WTC11 (cell line): ENCODE measurements around the gene BEST4. TPM values are rescaled to one million over a fixed set of nuclear protein-coding genes. Genes with fewer than 3 reads are reported as not detected.
A peak's percentile ranks its signal among the peaks of the same experiment; 100 is the strongest.
"Not testable (repeated sequence)": the region's sequence is repeated elsewhere in the genome, so short reads cannot be mapped to it uniquely, and the experiment has no call there.

ENCODE experiments used
- ATAC-seq: fragments of 200-7000 bp; cut with Tn5 transposase; 2 replicates; pipeline ENCODE4 v1.10.0; 2021; ENCODE audit warnings: mild to moderate bottlenecking, moderate library complexity
- CTCF ChIA-PET: fragments of 300-600 bp; sonication (Branson Sonifier 250); formaldehyde crosslinking; loops from one replicate; lab custom pipeline; 2021; ENCODE audit warnings: antibody characterized with exemption; lab: Charles Lee
- POLR2A ChIA-PET: fragments of 350-600 bp; sonication (Branson Sonifier 250); formaldehyde crosslinking; loops from one replicate; lab custom pipeline; 2021; ENCODE audit warnings: antibody characterized with exemption; lab: Charles Lee
- DNase-seq: peaks from one replicate; pipeline ENCODE4 v3.0.0; 2021; ENCODE audit warnings: low spot score
- H3K27ac Mint-ChIP-seq: 2 replicates; pipeline ENCODE4 v1.8.0; 2021; ENCODE audit warnings: mixed read lengths
- H3K27me3 Mint-ChIP-seq: 2 replicates; pipeline ENCODE4 v1.8.0; 2021; ENCODE audit warnings: low read depth, mild to moderate bottlenecking, moderate library complexity, mixed read lengths
- H3K36me3 Mint-ChIP-seq: 2 replicates; pipeline ENCODE4 v1.8.0; 2021; ENCODE audit warnings: mixed read lengths
- H3K4me1 Mint-ChIP-seq: 2 replicates; pipeline ENCODE4 v1.8.0; 2022; ENCODE audit warnings: mixed read lengths
- H3K4me3 Mint-ChIP-seq: 2 replicates; pipeline ENCODE4 v1.8.0; 2021; ENCODE audit warnings: mild to moderate bottlenecking, moderate library complexity, mixed read lengths
- H3K9me3 Mint-ChIP-seq: 2 replicates; pipeline ENCODE4 v1.8.0; 2021; ENCODE audit warnings: mixed read lengths
- CREM ChIP-seq: sonication (generic); formaldehyde crosslinking; IDR thresholded peaks from 2 replicates; pipeline ENCODE4 v1.8.1; 2022; ENCODE audit warnings: mild to moderate bottlenecking, missing genetic modification reagents, moderate library complexity
- ESRRA ChIP-seq: sonication (generic); formaldehyde crosslinking; IDR thresholded peaks from 2 replicates; pipeline ENCODE4 v1.8.1; 2022; ENCODE audit warnings: mild to moderate bottlenecking, missing genetic modification reagents, borderline replicate concordance
- ETV6 ChIP-seq: sonication (generic); formaldehyde crosslinking; IDR thresholded peaks from 2 replicates; pipeline ENCODE4 v1.8.1; 2022; ENCODE audit warnings: mild to moderate bottlenecking, missing genetic modification reagents
- FOXK1 ChIP-seq: sonication (generic); formaldehyde crosslinking; IDR thresholded peaks from 2 replicates; pipeline ENCODE4 v1.8.0; 2022; ENCODE audit warnings: mild to moderate bottlenecking, moderate library complexity, missing genetic modification reagents
- GABPB1 ChIP-seq: sonication (generic); formaldehyde crosslinking; IDR thresholded peaks from 2 replicates; pipeline ENCODE4 v1.8.1; 2023; ENCODE audit warnings: mild to moderate bottlenecking, missing genetic modification reagents
- HMGA2 ChIP-seq: fragments of 250-450 bp; sonication (Bioruptor Pico); IDR thresholded peaks from 2 replicates; pipeline ENCODE4 v1.4.0; 2021; ENCODE audit warnings: mild to moderate bottlenecking, moderate library complexity
- MYBL2 ChIP-seq: sonication (generic); formaldehyde crosslinking; IDR thresholded peaks from 2 replicates; pipeline ENCODE4 v1.8.1; 2023; ENCODE audit warnings: mild to moderate bottlenecking, moderate library complexity, missing genetic modification reagents
- PRRX2 ChIP-seq: fragments of 250-450 bp; sonication (Bioruptor Pico); IDR thresholded peaks from 2 replicates; pipeline ENCODE4 v1.8.0; 2021; ENCODE audit warnings: mild to moderate bottlenecking
- RELA ChIP-seq: sonication (generic); formaldehyde crosslinking; IDR thresholded peaks from 2 replicates; pipeline ENCODE4 v1.8.1; 2022; ENCODE audit warnings: missing genetic modification reagents, mild to moderate bottlenecking, borderline replicate concordance
- ZNF263 ChIP-seq: sonication (generic); formaldehyde crosslinking; IDR thresholded peaks from 2 replicates; pipeline ENCODE4 v1.8.1; 2022; ENCODE audit warnings: low read depth, mild to moderate bottlenecking, moderate library complexity, missing genetic modification reagents
- total RNA-seq: library from RNA; stranded (reverse); gene quantifications from 3 replicates; pipeline ENCODE4 v1.2.3, GENCODE V29; 2021
- TF ChIP-seq, protein P1 (sequence below): sonication (generic); formaldehyde crosslinking; IDR thresholded peaks from 2 replicates; pipeline ENCODE4 v1.8.0; 2023; ENCODE audit warnings: missing genetic modification reagents, mild to moderate bottlenecking, borderline replicate concordance
- TF ChIP-seq, protein P2 (sequence below): sonication (generic); formaldehyde crosslinking; IDR thresholded peaks from 2 replicates; pipeline ENCODE4 v1.8.1; 2023; ENCODE audit warnings: mild to moderate bottlenecking, missing genetic modification reagents, moderate library complexity
- TF ChIP-seq, protein P3 (sequence below): sonication (generic); formaldehyde crosslinking; IDR thresholded peaks from 2 replicates; pipeline ENCODE4 v1.8.1; 2023; ENCODE audit warnings: mild to moderate bottlenecking, moderate library complexity, missing genetic modification reagents

The BEST4 gene
- total RNA-seq, 1 experiment from 2014 or later, result 1.6 TPM

DNA sequence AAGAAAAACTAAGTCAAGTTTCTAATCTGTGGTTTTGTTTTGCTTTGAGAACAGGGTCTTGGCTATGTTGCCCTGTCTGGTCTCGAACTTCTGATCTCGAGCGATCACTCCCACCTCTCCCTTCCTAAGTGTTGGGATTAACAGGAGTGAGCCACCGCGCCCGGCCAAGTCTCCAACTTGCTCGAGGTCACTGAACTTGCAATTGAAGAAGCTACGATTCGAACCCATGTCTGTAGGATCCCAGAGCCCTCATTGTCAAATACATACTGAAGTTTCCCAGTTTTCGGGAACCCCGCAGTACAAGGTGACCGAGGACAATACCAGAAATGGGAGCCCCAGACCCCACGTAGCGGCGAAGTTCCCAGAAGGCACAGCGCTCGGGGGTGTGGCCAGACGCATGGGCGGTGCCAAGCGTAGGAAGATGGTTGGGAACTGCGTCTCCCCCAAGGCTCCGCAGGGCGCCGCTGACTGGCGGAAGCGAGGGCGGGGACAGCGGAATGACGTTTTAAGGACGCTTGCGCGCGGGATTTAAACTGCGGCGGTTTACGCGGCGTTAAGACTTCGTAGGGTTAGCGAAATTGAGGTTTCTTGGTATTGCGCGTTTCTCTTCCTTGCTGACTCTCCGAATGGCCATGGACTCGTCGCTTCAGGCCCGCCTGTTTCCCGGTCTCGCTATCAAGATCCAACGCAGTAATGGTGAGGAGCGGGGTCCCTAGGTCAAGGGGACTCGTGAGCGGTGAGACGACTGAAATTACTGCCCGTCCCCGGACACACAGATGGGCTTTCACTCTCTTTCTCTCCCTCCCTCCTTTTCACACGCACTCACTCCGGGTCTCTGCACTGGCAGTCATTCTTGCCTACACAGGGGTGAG, 48.4 kb downstream of the BEST4 start, which contains the start of gene KIF2C (continued):
- TF ChIP-seq ESRRA (CRISPR knock-in tag), result no peak
- TF ChIP-seq, protein P1, sequence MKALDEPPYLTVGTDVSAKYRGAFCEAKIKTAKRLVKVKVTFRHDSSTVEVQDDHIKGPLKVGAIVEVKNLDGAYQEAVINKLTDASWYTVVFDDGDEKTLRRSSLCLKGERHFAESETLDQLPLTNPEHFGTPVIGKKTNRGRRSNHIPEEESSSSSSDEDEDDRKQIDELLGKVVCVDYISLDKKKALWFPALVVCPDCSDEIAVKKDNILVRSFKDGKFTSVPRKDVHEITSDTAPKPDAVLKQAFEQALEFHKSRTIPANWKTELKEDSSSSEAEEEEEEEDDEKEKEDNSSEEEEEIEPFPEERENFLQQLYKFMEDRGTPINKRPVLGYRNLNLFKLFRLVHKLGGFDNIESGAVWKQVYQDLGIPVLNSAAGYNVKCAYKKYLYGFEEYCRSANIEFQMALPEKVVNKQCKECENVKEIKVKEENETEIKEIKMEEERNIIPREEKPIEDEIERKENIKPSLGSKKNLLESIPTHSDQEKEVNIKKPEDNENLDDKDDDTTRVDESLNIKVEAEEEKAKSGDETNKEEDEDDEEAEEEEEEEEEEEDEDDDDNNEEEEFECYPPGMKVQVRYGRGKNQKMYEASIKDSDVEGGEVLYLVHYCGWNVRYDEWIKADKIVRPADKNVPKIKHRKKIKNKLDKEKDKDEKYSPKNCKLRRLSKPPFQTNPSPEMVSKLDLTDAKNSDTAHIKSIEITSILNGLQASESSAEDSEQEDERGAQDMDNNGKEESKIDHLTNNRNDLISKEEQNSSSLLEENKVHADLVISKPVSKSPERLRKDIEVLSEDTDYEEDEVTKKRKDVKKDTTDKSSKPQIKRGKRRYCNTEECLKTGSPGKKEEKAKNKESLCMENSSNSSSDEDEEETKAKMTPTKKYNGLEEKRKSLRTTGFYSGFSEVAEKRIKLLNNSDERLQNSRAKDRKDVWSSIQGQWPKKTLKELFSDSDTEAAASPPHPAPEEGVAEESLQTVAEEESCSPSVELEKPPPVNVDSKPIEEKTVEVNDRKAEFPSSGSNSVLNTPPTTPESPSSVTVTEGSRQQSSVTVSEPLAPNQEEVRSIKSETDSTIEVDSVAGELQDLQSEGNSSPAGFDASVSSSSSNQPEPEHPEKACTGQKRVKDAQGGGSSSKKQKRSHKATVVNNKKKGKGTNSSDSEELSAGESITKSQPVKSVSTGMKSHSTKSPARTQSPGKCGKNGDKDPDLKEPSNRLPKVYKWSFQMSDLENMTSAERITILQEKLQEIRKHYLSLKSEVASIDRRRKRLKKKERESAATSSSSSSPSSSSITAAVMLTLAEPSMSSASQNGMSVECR (CRISPR knock-in tag), result no peak
- peak; percentile 99 for TF ChIP-seq MYBL2
- no peak for TF ChIP-seq HMGA2 (CRISPR knock-in tag)
- TF ChIP-seq ZNF263 (CRISPR knock-in tag), result no peak
- TF ChIP-seq RELA (CRISPR knock-in tag), result no peak
- TF ChIP-seq, protein P2, sequence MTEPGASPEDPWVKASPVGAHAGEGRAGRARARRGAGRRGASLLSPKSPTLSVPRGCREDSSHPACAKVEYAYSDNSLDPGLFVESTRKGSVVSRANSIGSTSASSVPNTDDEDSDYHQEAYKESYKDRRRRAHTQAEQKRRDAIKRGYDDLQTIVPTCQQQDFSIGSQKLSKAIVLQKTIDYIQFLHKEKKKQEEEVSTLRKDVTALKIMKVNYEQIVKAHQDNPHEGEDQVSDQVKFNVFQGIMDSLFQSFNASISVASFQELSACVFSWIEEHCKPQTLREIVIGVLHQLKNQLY (CRISPR knock-in tag), result no peak
- peak; percentile 79 for TF ChIP-seq FOXK1 (CRISPR knock-in tag)
- peak; percentile 87 for TF ChIP-seq ETV6 (CRISPR knock-in tag)
- peak; percentile 88 for TF ChIP-seq CREM (CRISPR knock-in tag)
- 0 out of 2 replicates have a peak, but pooled peaks have one; percentile 55 for TF ChIP-seq PRRX2 (CRISPR knock-in tag)
- TF ChIP-seq, protein P3, sequence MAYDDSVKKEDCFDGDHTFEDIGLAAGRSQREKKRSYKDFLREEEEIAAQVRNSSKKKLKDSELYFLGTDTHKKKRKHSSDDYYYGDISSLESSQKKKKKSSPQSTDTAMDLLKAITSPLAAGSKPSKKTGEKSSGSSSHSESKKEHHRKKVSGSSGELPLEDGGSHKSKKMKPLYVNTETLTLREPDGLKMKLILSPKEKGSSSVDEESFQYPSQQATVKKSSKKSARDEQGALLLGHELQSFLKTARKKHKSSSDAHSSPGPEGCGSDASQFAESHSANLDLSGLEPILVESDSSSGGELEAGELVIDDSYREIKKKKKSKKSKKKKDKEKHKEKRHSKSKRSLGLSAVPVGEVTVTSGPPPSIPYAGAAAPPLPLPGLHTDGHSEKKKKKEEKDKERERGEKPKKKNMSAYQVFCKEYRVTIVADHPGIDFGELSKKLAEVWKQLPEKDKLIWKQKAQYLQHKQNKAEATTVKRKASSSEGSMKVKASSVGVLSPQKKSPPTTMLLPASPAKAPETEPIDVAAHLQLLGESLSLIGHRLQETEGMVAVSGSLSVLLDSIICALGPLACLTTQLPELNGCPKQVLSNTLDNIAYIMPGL, result 0 out of 2 replicates have a peak, but pooled peaks have one; percentile 65
- peak; percentile 55; the same call in 1 of the 2 replicates for TF ChIP-seq GABPB1

DNA sequence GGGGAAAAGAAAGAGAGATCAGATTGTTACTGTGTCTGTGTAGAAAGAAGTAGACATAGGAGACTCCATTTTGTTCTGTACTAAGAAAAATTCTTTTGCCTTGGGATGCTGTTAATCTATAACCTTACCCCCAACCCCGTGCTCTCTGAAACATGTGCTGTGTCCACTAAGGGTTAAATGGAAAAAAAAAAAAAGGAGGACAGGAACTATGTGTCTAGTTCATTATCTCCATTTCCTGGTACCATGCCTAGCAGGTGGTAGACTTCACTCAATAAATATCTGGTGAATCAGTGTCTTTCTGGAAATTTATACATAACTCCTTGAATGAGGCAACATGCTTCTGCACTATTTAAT, 49.0 kb downstream of the BEST4 start:
- H3K27me3 Mint-ChIP-seq, H3K9me3 Mint-ChIP-seq, DNase-seq, ATAC-seq, POLR2A ChIA-PET, CTCF ChIA-PET: not testable (repeated sequence)
- Mint-ChIP-seq H3K27ac (peak overlapping the region; percentile 97), H3K4me3 (peak overlapping the region; percentile 99), H3K36me3 (peaks cover 27% of the 10 kb centered on the region), H3K4me1 (peaks cover 12% of the 10 kb centered on the region)

DNA sequence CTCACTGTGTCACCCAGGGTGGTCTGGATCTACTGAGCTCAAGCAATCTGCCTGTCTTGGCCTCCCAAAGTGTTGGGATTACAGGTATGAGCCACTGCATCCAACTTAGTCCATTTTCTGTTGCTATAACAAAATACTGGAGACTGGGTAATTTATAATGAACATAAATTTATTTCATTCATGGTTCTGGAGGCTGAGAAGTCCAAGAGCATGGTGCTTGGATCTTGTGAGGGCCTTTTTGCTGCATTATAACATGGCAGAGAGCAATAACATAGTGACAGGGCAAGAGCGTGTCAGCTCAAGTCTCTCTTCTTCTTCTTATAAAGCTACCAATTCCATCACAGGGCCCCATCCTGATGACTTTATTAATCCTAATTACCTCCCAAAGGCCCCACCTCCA, 52.0 kb downstream of the BEST4 start:
- H3K4me3 Mint-ChIP-seq, result no peak overlapping the region
- TF ChIP-seq, protein P1 (CRISPR knock-in tag), result no peak
- TF ChIP-seq, all 79 proteins: peak for 0
- ChIA-PET CTCF (no interaction called here), POLR2A (no interaction called here)
- DNase-seq, result no peak
- Mint-ChIP-seq H3K9me3 (peaks cover 8% of the 10 kb centered on the region), H3K4me1 (peaks cover 23% of the 10 kb centered on the region), H3K36me3 (peaks cover 7% of the 10 kb centered on the region), H3K27ac (no peak overlapping the region), H3K27me3 (no peaks in the 10 kb centered on the region)
- no peak for ATAC-seq
